Measurements from ENCODE around the gene GALNT17. TPM values are rescaled to one million over a fixed set of nuclear protein-coding genes. Genes with fewer than 3 reads are reported as not detected.

Gene GALNT17
- total RNA-seq, 1 donor from 2014 or later: 3.9 TPM

GRCh38 chr7:71430246-71430645, 298.3 kb downstream of the GALNT17 start:
- Mint-ChIP-seq H3K4me1 (ENCODE audit: low read depth) (no peaks in the 10 kb centered on the region), H3K4me3 (ENCODE audit: low read depth) (no peak overlapping the region), H3K9me3 (ENCODE audit: low read depth) (no peaks in the 10 kb centered on the region), H3K36me3 (ENCODE audit: insufficient read depth) (no peaks in the 10 kb centered on the region), H3K27me3 (no peaks in the 10 kb centered on the region), H3K27ac (no peak overlapping the region)
- TF ChIP-seq CTCF (IDR thresholded peaks at IDR 0.05; ENCODE audit: unreplicated experiment): no peak
- DNase-seq (ENCODE audit: low spot score, unreplicated experiment): no peak

GRCh38 chr7:71439321-71439720, 307.4 kb downstream of the GALNT17 start:
- Mint-ChIP-seq H3K9me3 (ENCODE audit: low read depth) (peaks cover 8% of the 10 kb centered on the region), H3K36me3 (ENCODE audit: insufficient read depth) (peaks cover 8% of the 10 kb centered on the region), H3K4me1 (ENCODE audit: low read depth) (peaks cover 1% of the 10 kb centered on the region), H3K27ac (no peak overlapping the region), H3K4me3 (ENCODE audit: low read depth) (no peak overlapping the region), H3K27me3 (no peaks in the 10 kb centered on the region)
- no peak for TF ChIP-seq CTCF (IDR thresholded peaks at IDR 0.05; ENCODE audit: unreplicated experiment)
- no peak for DNase-seq (ENCODE audit: low spot score, unreplicated experiment)

- H3K36me3 Mint-ChIP-seq (ENCODE audit: insufficient read depth): no peaks in the 10 kb centered on the region
- H3K4me1 Mint-ChIP-seq (ENCODE audit: low read depth): peaks cover 1% of the 10 kb centered on the region
- no peak overlapping the region for H3K27ac Mint-ChIP-seq
- DNase-seq (ENCODE audit: low spot score, unreplicated experiment): no peak
- H3K4me3 Mint-ChIP-seq (ENCODE audit: low read depth): no peak overlapping the region
- no peak for TF ChIP-seq CTCF (IDR thresholded peaks at IDR 0.05; ENCODE audit: unreplicated experiment)
- no peaks in the 10 kb centered on the region for H3K27me3 Mint-ChIP-seq
- no peaks in the 10 kb centered on the region for H3K9me3 Mint-ChIP-seq (ENCODE audit: low read depth)
These were observed 310.7 kb downstream of the GALNT17 start for GRCh38 chr7:71442492-71443190.

- Mint-ChIP-seq H3K27ac (no peak overlapping the region), H3K27me3 (no peaks in the 10 kb centered on the region), H3K36me3 (ENCODE audit: insufficient read depth) (no peaks in the 10 kb centered on the region), H3K9me3 (ENCODE audit: low read depth) (no peaks in the 10 kb centered on the region), H3K4me1 (ENCODE audit: low read depth) (peaks cover 1% of the 10 kb centered on the region), H3K4me3 (ENCODE audit: low read depth) (no peak overlapping the region)
- no peak for DNase-seq (ENCODE audit: low spot score, unreplicated experiment)
- no peak for TF ChIP-seq CTCF (IDR thresholded peaks at IDR 0.05; ENCODE audit: unreplicated experiment)
These were observed 311.2 kb downstream of the GALNT17 start for GRCh38 chr7:71443191-71443530.

- Mint-ChIP-seq H3K27ac (no peak overlapping the region), H3K36me3 (ENCODE audit: insufficient read depth) (no peaks in the 10 kb centered on the region)
These were observed 312.2 kb downstream of the GALNT17 start for GRCh38 chr7:71444130-71444529.

More at GRCh38 chr7:71444130-71444529, 312.2 kb downstream of the GALNT17 start:
- no peak for TF ChIP-seq CTCF (IDR thresholded peaks at IDR 0.05; ENCODE audit: unreplicated experiment)
- Mint-ChIP-seq H3K27me3 (no peaks in the 10 kb centered on the region), H3K9me3 (ENCODE audit: low read depth) (no peaks in the 10 kb centered on the region), H3K4me1 (ENCODE audit: low read depth) (peaks cover 1% of the 10 kb centered on the region), H3K4me3 (ENCODE audit: low read depth) (no peak overlapping the region)
- DNase-seq (ENCODE audit: low spot score, unreplicated experiment): no peak

All from progenitor cell of endocrine pancreas (in vitro differentiated cells).